CD14-positive monocyte (primary cell): Measurements from ENCODE around the gene D2HGDH. TPM values are rescaled to one million over a fixed set of nuclear protein-coding genes. Genes with fewer than 3 reads are reported as not detected.
"Not testable (repeated sequence)": the region's sequence is repeated elsewhere in the genome, so short reads cannot be mapped to it uniquely, and the experiment has no call there.

Experiments used
- DNase-seq, 3 donors: peaks; one replicate each; pipeline ENCODE4 v3.0.0-alpha.2; 2011 to 2022
- H2AFZ ChIP-seq: 2 replicates; pipeline ENCODE4 v1.6.0; 2012; ENCODE audit warnings: mild to moderate bottlenecking, low read depth, low read length, inconsistent platforms; ENCODE audit not compliant: insufficient read depth, poor library complexity, severe bottlenecking
- H3K27ac ChIP-seq, 2 donors: 1 replicate in 1 of 2; 2 replicates in 1 of 2; pipeline ENCODE4 v1.5.1; 2012 to 2013; ENCODE audit warnings: low read length in 2 of 2, control low read depth in 1 of 2, inconsistent platforms in 1 of 2, low read depth in 1 of 2, mild to moderate bottlenecking in 1 of 2
- H3K27me3 ChIP-seq, 2 donors: one replicate each; pipeline versions ENCODE4 v1.6.0 to v1.6.1; 2011 to 2013; ENCODE audit warnings: low read length in 2 of 2; ENCODE audit not compliant: control insufficient read depth in 2 of 2, insufficient read depth in 2 of 2
- H3K36me3 ChIP-seq, 2 donors: replicated peaks in 1 of 2; 1 replicate in 1 of 2; 2 replicates in 1 of 2; pipeline versions ENCODE4 v1.5.1 to v1.6.1; 2012 to 2013; ENCODE audit warnings: low read length in 2 of 2, control low read depth in 1 of 2, inconsistent platforms in 1 of 2, mild to moderate bottlenecking in 1 of 2; ENCODE audit not compliant: insufficient read depth in 2 of 2, control insufficient read depth in 1 of 2
- H3K4me1 ChIP-seq, 2 donors: 1 replicate in 1 of 2; 2 replicates in 1 of 2; pipeline versions ENCODE4 v1.5.1 to v1.6.1; 2012 to 2013; ENCODE audit warnings: low read length in 2 of 2, control low read depth in 1 of 2, inconsistent platforms in 1 of 2, mild to moderate bottlenecking in 1 of 2, moderate library complexity in 1 of 2; ENCODE audit not compliant: insufficient read depth in 2 of 2, control insufficient read depth in 1 of 2
- H3K4me2 ChIP-seq: replicated peaks from 2 replicates; pipeline ENCODE3; 2012; ENCODE audit warnings: low read length, moderate library complexity, mild to moderate bottlenecking; ENCODE audit not compliant: poor library complexity, severe bottlenecking; ENCODE audit errors: extremely low read depth
- H3K4me3 ChIP-seq, 3 experiments: fragments of 200-600 bp in 1 of 3; sonication (generic) in 1 of 3; replicated peaks in 1 of 3; 1 replicate in 2 of 3; 2 replicates in 1 of 3; pipeline ENCODE4 v1.5.1; 2011 to 2013; ENCODE audit warnings: low read length in 3 of 3, mild to moderate bottlenecking in 3 of 3, control low read depth in 2 of 3, low read depth in 2 of 3, inconsistent platforms in 1 of 3, moderate library complexity in 1 of 3
- H3K79me2 ChIP-seq: 2 replicates; pipeline ENCODE4 v1.6.0; 2012; ENCODE audit warnings: mild to moderate bottlenecking, control low read depth, inconsistent platforms, low read length, moderate library complexity; ENCODE audit not compliant: insufficient read depth
- H3K9ac ChIP-seq: 2 replicates; pipeline ENCODE4 v1.6.0; 2017; ENCODE audit warnings: low read length, mild to moderate bottlenecking; ENCODE audit not compliant: insufficient read depth, poor library complexity, severe bottlenecking
- H3K9me3 ChIP-seq, 2 donors: replicated peaks in 1 of 2; 1 replicate in 1 of 2; 2 replicates in 1 of 2; pipeline versions ENCODE4 v1.5.1 to v1.6.1; 2012 to 2013; ENCODE audit warnings: low read length in 2 of 2, control low read depth in 1 of 2; ENCODE audit not compliant: control insufficient read depth in 1 of 2, insufficient read depth in 1 of 2
- H4K20me1 ChIP-seq: 2 replicates; pipeline ENCODE4 v1.6.0; 2012; ENCODE audit warnings: mild to moderate bottlenecking, low read length, control low read depth, moderate library complexity; ENCODE audit not compliant: insufficient read depth
- H3K27ac Mint-ChIP-seq, 7 donors: one replicate each; pipeline ENCODE4 v1.8.0; 2020; ENCODE audit warnings: mild to moderate bottlenecking in 7 of 7, mixed read lengths in 7 of 7, moderate library complexity in 6 of 7, inconsistent platforms in 2 of 7
- H3K27me3 Mint-ChIP-seq, 3 donors: one replicate each; pipeline ENCODE4 v1.8.0; 2021 to 2022; ENCODE audit warnings: low read depth in 3 of 3, mild to moderate bottlenecking in 3 of 3, mixed read lengths in 3 of 3, moderate library complexity in 3 of 3, inconsistent platforms in 1 of 3
- H3K36me3 Mint-ChIP-seq, 2 donors: one replicate each; pipeline ENCODE4 v1.8.0; 2020; ENCODE audit warnings: mixed read lengths in 2 of 2, inconsistent platforms in 1 of 2, mild to moderate bottlenecking in 1 of 2
- H3K4me1 Mint-ChIP-seq: one replicate; pipeline ENCODE4 v1.8.0; 2020; ENCODE audit warnings: mild to moderate bottlenecking, mixed read lengths
- H3K4me3 Mint-ChIP-seq, 2 donors: one replicate each; pipeline ENCODE4 v1.8.0; 2020; ENCODE audit warnings: mild to moderate bottlenecking in 2 of 2, mixed read lengths in 2 of 2, moderate library complexity in 1 of 2
- H3K9me3 Mint-ChIP-seq, 7 donors: one replicate each; pipeline ENCODE4 v1.8.0; 2020 to 2022; ENCODE audit warnings: mixed read lengths in 7 of 7, mild to moderate bottlenecking in 6 of 7, moderate library complexity in 6 of 7, inconsistent platforms in 2 of 7
- CTCF ChIP-seq: fragments of 200-600 bp; IDR thresholded peaks from one replicate; pipeline ENCODE4 v1.8.0; 2022; ENCODE audit warnings: antibody characterized with exemption, mild to moderate bottlenecking
- WGBS: methylation state at CpG from one replicate; pipeline ENCODE4 v1.1.5; 2013; ENCODE audit warnings: missing lambda C conversion rate; ENCODE audit not compliant: insufficient coverage; 5-methylcytosine and 5-hydroxymethylcytosine counted together
- intact Hi-C, 2 donors: fragments of 100-400 bp; cut with micrococcal nuclease; formaldehyde crosslinking; loops; one replicate each; pipeline versions ENCODE4 v1.15.0 to v1.15.1; 2023
- polyA plus RNA-seq, 3 donors: library from polyadenylated mRNA; depleted of rRNA in 1 of 3; unstranded in 2 of 3; stranded (reverse) in 1 of 3; fragments of 300-500 nt in 2 of 3; fragments of >200 nt in 1 of 3; fragmentation: Illumina TruSeq in 2 of 3; gene quantifications; 1 replicate in 2 of 3; 2 replicates in 1 of 3; pipeline ENCODE4 v1.2.3, GENCODE V29; 2012 to 2021

Gene D2HGDH
- polyA plus RNA-seq, 3 donors, result 1.0 to 57.1 (median 1.1) TPM

GRCh38 chr2:241799522-241800197, 65.2 kb downstream of the D2HGDH start:
- H3K27me3 Mint-ChIP-seq, result peaks cover 13 to 26% (median 13%) of the 10 kb centered on the region in 3 donors
- H3K27me3 ChIP-seq, result peaks cover 5 to 16% of the 10 kb centered on the region in 2 donors
- H3K27ac Mint-ChIP-seq, result peak overlapping the region in 1 of 7 donors; percentile 48
- no peaks in the 10 kb centered on the region for H3K36me3 Mint-ChIP-seq
- no peaks in the 10 kb centered on the region for H3K36me3 ChIP-seq
- H3K9me3 ChIP-seq, result no peaks in the 10 kb centered on the region
- no peak overlapping the region for H3K4me3 ChIP-seq
- H3K4me2 ChIP-seq, result no peak overlapping the region
- peaks cover 4% of the 10 kb centered on the region for H3K4me1 Mint-ChIP-seq
- H3K9ac ChIP-seq, result no peak overlapping the region
- no peak overlapping the region for H3K27ac ChIP-seq
- H2AFZ ChIP-seq, result no peak overlapping the region
- 93% methylated on average over 7 of the region's 10 CpGs for WGBS
- no peak overlapping the region for H3K4me3 Mint-ChIP-seq
- H3K4me1 ChIP-seq, result peaks cover 9 to 16% of the 10 kb centered on the region in 2 donors
- peak in 1 of 3 donors; percentile 2 for DNase-seq
- peaks cover 0 to 2% (median 0%) of the 10 kb centered on the region in 7 donors for H3K9me3 Mint-ChIP-seq
- intact Hi-C loops, result no loop called here
- no peaks in the 10 kb centered on the region for H4K20me1 ChIP-seq
- H3K79me2 ChIP-seq, result no peaks in the 10 kb centered on the region
- no peak for TF ChIP-seq CTCF

- H3K4me2 ChIP-seq, H2AFZ ChIP-seq, DNase-seq, H3K9ac ChIP-seq, H3K4me3 Mint-ChIP-seq, H3K9me3 Mint-ChIP-seq, H3K9me3 ChIP-seq, intact Hi-C loops, H3K36me3 Mint-ChIP-seq, H3K79me2 ChIP-seq, H4K20me1 ChIP-seq, H3K4me1 Mint-ChIP-seq, H3K36me3 ChIP-seq, H3K27ac ChIP-seq, H3K4me3 ChIP-seq: not testable (repeated sequence)
- Histone ChIP-seq H3K27me3 (peaks cover 8 to 19% of the 10 kb centered on the region in 2 donors), H3K4me1 (peaks cover 13 to 19% of the 10 kb centered on the region in 2 donors)
- WGBS, result 94% methylated on average over 19 of the region's 35 CpGs
- Mint-ChIP-seq H3K27me3 (peaks cover 16 to 30% (median 17%) of the 10 kb centered on the region in 3 donors), H3K27ac (peak overlapping the region in 1 of 7 donors; percentile 48)
Measured at GRCh38 chr2:241800198-241800903, 65.9 kb downstream of the D2HGDH start.
